ENCODE data around the gene SNX14. TPM values are rescaled to one million over a fixed set of nuclear protein-coding genes. Genes with fewer than 3 reads are reported as not detected.
"Not testable (repeated sequence)": the region's sequence is repeated elsewhere in the genome, so short reads cannot be mapped to it uniquely, and the experiment has no call there.

SNX14 gene, protein sequence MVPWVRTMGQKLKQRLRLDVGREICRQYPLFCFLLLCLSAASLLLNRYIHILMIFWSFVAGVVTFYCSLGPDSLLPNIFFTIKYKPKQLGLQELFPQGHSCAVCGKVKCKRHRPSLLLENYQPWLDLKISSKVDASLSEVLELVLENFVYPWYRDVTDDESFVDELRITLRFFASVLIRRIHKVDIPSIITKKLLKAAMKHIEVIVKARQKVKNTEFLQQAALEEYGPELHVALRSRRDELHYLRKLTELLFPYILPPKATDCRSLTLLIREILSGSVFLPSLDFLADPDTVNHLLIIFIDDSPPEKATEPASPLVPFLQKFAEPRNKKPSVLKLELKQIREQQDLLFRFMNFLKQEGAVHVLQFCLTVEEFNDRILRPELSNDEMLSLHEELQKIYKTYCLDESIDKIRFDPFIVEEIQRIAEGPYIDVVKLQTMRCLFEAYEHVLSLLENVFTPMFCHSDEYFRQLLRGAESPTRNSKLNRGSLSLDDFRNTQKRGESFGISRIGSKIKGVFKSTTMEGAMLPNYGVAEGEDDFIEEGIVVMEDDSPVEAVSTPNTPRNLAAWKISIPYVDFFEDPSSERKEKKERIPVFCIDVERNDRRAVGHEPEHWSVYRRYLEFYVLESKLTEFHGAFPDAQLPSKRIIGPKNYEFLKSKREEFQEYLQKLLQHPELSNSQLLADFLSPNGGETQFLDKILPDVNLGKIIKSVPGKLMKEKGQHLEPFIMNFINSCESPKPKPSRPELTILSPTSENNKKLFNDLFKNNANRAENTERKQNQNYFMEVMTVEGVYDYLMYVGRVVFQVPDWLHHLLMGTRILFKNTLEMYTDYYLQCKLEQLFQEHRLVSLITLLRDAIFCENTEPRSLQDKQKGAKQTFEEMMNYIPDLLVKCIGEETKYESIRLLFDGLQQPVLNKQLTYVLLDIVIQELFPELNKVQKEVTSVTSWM
- polyA plus RNA-seq: 10 to 100 TPM; 49.0 to 83.1 (median 67.1) TPM

DNA sequence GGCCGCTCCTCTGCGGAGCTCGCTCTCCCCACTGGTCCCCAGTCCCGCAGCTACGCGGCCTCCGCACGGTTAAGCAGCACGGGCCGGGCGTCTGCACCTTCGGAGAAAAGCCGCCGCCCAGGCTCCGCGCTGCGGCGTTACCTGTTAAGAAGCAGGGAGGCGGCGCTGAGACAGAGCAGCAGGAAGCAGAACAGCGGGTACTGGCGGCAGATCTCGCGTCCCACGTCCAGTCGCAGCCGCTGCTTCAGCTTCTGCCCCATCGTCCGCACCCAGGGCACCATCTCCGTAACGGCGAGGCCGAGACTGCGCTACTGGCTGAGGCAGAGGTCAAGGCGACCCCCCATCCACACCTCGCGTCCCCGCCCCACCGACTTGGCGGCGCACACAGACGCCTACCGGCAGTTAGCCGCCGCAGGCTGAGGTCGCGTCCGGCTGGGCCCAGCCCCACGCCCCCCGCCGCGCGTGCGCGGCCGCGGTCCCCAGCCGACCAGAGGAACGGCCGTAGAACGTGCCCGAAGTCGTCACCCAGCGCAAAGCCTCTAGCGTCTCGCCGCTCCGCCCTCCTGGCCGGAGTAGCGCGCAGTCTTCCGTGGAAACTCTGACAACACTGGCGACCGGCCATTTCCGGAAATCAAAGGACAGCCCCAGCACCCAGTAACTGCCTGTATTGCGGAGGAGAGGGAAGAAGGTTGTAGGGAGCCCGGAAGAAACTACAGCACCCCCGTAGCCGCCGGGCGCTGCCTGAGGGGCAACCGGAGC is at the start of gene SNX14:
SNX14 (minus strand) TSS at position 421 of the 759 bp plus-strand sequence; CDS start at position 281, 140 bp downstream.
- H3K9me3 Mint-ChIP-seq: no peaks in the 10 kb centered on the region
- peaks cover 47 to 60% of the 10 kb centered on the region in 2 donors for H3K4me1 Mint-ChIP-seq

DNA sequence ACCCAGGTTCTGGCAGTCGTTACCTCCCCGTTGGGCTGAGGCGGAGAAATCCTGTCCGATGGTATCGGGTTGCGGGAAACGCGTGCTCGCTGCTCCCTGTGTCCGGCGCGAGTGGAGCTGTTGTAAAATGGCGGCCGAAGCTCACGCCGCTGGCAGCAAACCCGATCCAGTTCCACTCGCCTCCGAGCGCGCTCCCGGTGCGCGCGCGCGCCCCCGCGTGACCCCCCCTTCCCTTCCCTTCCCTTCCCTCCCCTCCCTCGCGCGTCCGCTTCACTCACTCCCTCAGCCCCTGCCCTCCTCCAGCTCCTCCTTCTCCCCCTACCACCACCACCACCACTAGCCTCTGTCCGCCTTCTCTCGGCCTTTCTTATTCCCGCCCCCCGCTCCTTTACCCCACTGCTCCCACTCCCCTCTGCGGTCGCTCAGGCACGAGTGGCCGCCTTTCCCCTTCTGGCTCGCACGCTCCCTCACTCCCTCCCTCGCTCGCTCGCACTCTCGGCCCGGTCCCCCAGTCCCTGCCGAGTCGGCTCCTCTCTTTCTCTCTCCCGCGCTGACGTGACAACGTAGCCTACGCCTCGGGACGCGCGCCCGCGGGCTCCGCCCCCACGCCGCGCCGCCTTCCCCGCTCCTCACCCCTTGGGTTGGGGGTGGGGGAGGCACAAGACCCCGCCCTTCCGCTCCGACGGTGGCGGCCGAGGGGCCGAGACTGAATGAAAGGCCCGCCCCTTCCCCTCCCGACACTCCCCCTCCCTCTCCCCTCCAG is 49.3 kb upstream of the SNX14 start, which contains the start of gene SYNCRIP:
SYNCRIP (minus strand) TSS at position 113 of the 763 bp plus-strand sequence. CDS start 1,447 bp downstream, outside the sequence.
- Mint-ChIP-seq H3K9me3 (no peaks in the 10 kb centered on the region), H3K4me3 (peak within 1 kb of the TSS; percentile 90 to 99 (median 94)), H3K27ac (peak within 1 kb of the TSS; percentile 94 to 99 (median 96)), H3K27me3 (ENCODE audit: low read depth in 3 of 3) (peaks cover 14 to 30% (median 25%) of the 10 kb centered on the region in 3 donors), H3K36me3 (peaks cover 9 to 25% (median 13%) of the 10 kb centered on the region in 3 donors), H3K4me1 (peaks cover 48 to 53% of the 10 kb centered on the region in 2 donors)
- peak; percentile 99 for DNase-seq

More for the DNA sequence above, at the start of gene SNX14:
- DNase-seq: peak; percentile 87 to 90 (median 88)
- Mint-ChIP-seq H3K27ac (peak within 1 kb of the TSS; percentile 93 to 98 (median 96)), H3K4me3 (peak within 1 kb of the TSS; percentile 94 to 98 (median 96)), H3K36me3 (peaks cover 6 to 8% (median 6%) of the 10 kb centered on the region in 3 donors), H3K27me3 (ENCODE audit: low read depth in 3 of 3) (peaks cover 9 to 17% (median 13%) of the 10 kb centered on the region in 3 donors)

DNA sequence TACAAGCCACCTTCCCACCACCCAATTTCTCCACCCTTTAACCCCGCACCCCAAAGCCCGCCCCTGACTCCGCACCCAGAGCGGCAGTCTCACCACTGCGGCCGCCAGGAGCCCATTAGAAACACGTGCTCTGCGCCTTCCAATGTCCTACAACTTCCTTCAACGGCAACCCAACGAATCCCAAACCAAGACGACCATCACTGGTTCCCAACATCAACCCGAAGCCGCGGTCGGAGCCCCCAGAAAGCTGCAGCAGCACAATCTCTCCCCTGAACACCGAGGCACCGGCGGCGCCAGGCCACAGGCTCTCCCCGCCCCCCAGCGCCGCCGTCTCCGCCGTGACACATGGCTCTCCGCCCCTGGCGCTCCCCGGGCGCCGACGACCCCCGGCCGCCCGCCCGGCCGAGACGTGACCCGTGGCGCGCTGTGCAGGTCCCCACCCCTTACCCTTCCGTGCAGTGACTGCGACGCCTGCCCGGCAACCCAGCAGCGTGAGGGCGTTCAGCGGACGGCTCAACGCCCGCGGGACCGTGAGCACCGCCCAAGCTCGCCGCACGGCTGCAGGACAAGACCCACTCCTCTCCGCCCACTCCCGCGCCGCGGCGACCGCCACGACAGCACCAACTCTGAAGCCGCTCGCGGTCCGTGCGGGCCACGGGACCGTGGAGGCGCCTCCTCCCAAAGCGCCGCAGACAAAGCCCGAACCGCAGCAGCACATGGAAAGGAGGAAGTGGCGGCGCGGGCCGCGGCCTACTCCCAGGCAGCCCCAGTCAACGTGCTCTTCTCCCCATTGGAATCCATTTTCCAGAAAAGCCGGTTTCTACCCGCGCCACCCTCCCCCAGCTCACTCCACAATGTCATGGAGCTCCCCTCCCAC is 48.5 kb upstream of the SNX14 start:
- Mint-ChIP-seq H3K27me3 (ENCODE audit: low read depth in 3 of 3) (peaks cover 14 to 29% (median 25%) of the 10 kb centered on the region in 3 donors), H3K4me1 (peaks cover 54 to 62% of the 10 kb centered on the region in 2 donors), H3K36me3 (peaks cover 13 to 31% (median 14%) of the 10 kb centered on the region in 3 donors), H3K4me3 (peak overlapping the region; percentile 90 to 99 (median 94)), H3K9me3 (no peaks in the 10 kb centered on the region), H3K27ac (peak overlapping the region; percentile 94 to 99 (median 96))
- peak; percentile 64 to 70 (median 69) for DNase-seq

DNA sequence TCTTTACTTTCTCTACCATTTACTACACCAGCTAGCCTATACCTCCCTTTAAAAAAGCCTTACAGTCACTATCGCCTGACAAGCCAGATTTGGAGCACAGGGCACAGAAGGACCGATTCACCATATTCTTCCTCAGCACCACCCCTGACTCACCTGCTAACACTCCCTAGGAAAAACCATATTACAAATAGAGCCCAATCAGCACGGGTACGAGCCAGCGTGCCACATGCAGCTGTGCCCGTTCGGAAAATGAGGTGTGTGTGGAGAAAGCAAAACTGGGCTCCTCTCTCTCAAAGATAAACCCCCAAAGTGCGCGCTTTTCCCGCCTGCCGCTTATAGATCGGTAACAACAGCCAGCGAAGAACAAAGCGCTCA is 47.9 kb upstream of the SNX14 start:
- peaks cover 54 to 68% of the 10 kb centered on the region in 2 donors for H3K4me1 Mint-ChIP-seq
- peaks cover 14 to 29% (median 25%) of the 10 kb centered on the region in 3 donors for H3K27me3 Mint-ChIP-seq (ENCODE audit: low read depth in 3 of 3)
- H3K9me3 Mint-ChIP-seq: no peaks in the 10 kb centered on the region
- peak overlapping the region; percentile 87 to 99 (median 96) for H3K27ac Mint-ChIP-seq
- H3K4me3 Mint-ChIP-seq: peak overlapping the region; percentile 90 to 99 (median 94)
- peaks cover 13 to 36% (median 17%) of the 10 kb centered on the region in 3 donors for H3K36me3 Mint-ChIP-seq
- no peak for DNase-seq

DNA sequence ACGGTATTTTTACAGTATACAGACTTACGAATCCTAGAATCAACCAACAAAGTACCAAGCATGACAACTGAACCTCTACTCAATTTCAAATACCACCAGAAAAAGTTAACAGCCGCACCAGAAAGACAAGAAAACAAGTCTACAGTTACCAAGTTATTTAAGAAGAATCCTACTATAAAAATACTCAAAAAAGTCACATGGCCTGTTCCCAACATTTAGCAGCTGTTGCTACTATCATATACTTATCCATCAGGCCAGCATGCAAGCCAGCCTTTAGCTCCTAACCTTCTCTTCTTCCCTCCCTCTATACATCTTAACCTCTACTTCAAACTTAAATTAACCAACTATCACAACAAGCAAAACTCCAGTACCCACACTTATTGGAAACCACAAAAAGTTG is 47.2 kb upstream of the SNX14 start:
- Mint-ChIP-seq H3K9me3 (no peaks in the 10 kb centered on the region), H3K4me3 (peak overlapping the region; percentile 90 to 99 (median 94)), H3K4me1 (peaks cover 54 to 70% of the 10 kb centered on the region in 2 donors), H3K36me3 (peaks cover 13 to 40% (median 19%) of the 10 kb centered on the region in 3 donors), H3K27me3 (ENCODE audit: low read depth in 3 of 3) (peaks cover 14 to 29% (median 25%) of the 10 kb centered on the region in 3 donors), H3K27ac (peak overlapping the region; percentile 47 to 99 (median 90))
- DNase-seq: no peak

DNA sequence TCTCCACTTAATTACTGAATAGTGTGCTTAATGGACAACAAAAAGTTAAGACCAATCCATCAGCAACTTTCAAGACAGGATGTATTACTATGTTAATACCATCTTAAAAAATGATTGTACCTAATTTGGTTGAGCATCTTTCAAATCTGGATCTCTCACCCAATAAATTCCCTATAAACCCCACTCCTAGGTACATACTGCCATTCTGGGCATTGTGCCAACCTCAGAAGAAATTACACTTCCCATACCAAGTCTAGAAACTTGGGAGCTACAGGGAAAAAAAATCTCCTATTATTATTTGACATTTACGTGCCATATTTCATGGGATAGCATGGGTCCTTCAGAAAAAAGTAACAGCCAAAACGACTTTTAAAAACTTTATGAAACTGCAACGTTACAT is 43.9 kb upstream of the SNX14 start:
- H3K36me3 Mint-ChIP-seq: peaks cover 13 to 51% (median 22%) of the 10 kb centered on the region in 3 donors

DNA sequence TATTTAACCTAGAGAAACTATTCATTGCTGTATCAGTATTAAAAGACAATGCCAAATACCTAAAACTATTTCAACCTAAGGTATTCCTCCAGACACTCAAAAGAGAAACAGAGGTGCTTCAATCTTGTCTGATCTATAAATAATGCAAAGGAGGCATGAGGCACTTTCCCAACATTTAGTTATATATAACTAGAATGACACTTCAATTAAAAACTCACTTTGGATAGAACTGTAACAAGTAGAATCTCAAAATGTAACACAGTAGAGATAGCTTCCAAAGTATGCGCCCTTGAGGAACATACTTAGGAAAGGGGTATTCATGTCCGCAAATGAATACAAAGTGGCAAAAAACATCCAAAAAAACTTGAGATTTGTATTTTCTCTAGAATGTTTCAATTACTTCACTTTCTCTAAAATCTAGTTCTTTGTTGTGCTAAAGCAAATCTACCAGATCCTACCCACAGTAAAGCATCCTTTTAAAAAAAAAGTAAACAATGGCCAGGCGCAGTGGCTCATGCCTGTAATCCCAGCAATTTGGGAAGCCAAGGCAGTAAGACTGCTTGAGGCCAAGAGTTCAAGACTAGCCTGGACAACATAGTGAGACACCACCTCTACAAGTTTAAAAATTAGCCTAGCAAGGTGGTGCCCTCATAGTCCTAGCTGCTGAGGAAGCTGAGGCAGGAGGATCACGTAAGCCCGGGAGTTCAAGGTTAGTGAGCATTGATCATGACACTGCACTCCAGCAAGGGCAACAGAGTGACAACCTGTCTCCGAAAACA is 38.7 kb upstream of the SNX14 start:
- H3K27ac Mint-ChIP-seq: no peak overlapping the region
- peaks cover 0 to 2% (median 0%) of the 10 kb centered on the region in 3 donors for H3K27me3 Mint-ChIP-seq (ENCODE audit: low read depth in 3 of 3)
- peaks cover 0 to 40% (median 22%) of the 10 kb centered on the region in 3 donors for H3K36me3 Mint-ChIP-seq
- H3K4me1 Mint-ChIP-seq: peaks cover 28 to 68% of the 10 kb centered on the region in 2 donors
- no peak overlapping the region for H3K4me3 Mint-ChIP-seq
- no peak for DNase-seq
- no peaks in the 10 kb centered on the region for H3K9me3 Mint-ChIP-seq

More for the DNA sequence above, 43.9 kb upstream of the SNX14 start:
- H3K4me1 Mint-ChIP-seq: peaks cover 50 to 73% of the 10 kb centered on the region in 2 donors
- H3K9me3 Mint-ChIP-seq: no peaks in the 10 kb centered on the region
- peaks cover 7 to 13% (median 13%) of the 10 kb centered on the region in 3 donors for H3K27me3 Mint-ChIP-seq (ENCODE audit: low read depth in 3 of 3)
- no peak for DNase-seq
- H3K27ac Mint-ChIP-seq: peak overlapping the region in 1 of 6 donors; percentile 49
- H3K4me3 Mint-ChIP-seq: no peak overlapping the region

DNA sequence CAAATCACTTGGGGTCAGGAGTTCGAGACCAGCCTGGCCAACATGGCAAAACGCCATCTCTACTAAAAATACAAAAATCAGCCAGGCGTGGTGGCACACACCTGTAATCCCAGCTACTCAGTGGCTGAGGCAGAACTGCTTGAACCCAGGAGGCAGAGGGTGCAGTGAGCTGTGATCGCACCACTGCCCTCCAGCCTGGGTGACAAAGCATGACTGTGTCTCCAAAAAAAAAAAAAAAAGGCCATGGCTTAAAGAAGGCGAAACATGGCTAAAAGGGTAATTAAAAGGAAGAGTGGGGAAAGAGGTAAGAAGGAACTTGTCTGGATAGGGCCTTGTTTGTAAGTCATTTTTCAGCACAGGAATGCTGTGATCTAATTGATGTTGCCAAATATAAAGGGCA is 37.5 kb upstream of the SNX14 start:
- DNase-seq; H3K27me3 Mint-ChIP-seq (ENCODE audit: low read depth in 3 of 3); H3K4me3 Mint-ChIP-seq; H3K9me3 Mint-ChIP-seq: not testable (repeated sequence)
- Mint-ChIP-seq H3K27ac (peak overlapping the region in 2 of 6 donors; percentile 29 to 43), H3K36me3 (peaks cover 0 to 33% (median 14%) of the 10 kb centered on the region in 3 donors), H3K4me1 (peaks cover 31 to 66% of the 10 kb centered on the region in 2 donors)

DNA sequence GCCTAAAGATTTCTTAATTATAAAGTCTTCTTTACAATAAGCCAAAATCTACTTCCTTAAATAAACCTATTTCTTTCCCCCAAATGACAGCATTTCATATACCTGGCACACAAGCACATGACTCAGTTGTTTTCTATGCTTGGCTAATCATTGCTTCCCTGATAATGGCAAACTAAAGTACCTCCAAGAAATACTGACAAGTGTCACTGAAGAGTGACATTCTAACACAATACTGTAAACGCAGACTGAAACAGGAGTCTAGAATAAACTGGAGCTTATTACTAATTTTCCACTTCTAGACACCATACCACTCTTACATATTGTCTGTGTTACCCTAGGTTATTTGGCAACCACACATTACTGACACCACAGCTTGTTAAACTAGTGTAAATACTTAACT is 34.7 kb upstream of the SNX14 start:
- Mint-ChIP-seq H3K36me3 (peaks cover 7 to 36% (median 16%) of the 10 kb centered on the region in 3 donors), H3K4me3 (no peak overlapping the region), H3K4me1 (peaks cover 46 to 78% of the 10 kb centered on the region in 2 donors), H3K9me3 (no peaks in the 10 kb centered on the region), H3K27me3 (ENCODE audit: low read depth in 3 of 3) (peaks cover 1 to 2% (median 1%) of the 10 kb centered on the region in 3 donors), H3K27ac (peak overlapping the region in 4 of 6 donors; percentile 12 to 73 (median 37))
- no peak for DNase-seq

DNA sequence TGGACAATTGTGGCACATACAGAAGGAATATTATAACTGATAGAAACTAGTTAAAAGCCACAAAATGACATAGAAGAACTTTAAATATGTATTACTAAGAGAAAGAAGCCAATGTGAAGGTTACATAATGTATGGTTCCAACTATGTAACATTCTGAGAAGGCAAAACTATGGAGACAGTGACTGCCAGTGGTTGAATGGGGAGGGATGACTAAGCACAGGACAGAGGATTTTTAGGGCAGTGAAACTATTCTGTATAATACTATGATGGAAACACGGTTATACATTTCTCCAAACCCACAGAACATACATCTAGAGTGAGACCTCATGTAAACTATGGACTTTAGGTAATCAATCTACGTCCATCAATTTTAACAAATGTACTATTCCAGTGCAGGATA is 26.6 kb upstream of the SNX14 start:
- no peak overlapping the region for H3K4me3 Mint-ChIP-seq
- H3K9me3 Mint-ChIP-seq: no peaks in the 10 kb centered on the region
- no peak for DNase-seq
- H3K36me3 Mint-ChIP-seq: peaks cover 18 to 59% (median 30%) of the 10 kb centered on the region in 3 donors
- peaks cover 1 to 3% (median 3%) of the 10 kb centered on the region in 3 donors for H3K27me3 Mint-ChIP-seq (ENCODE audit: low read depth in 3 of 3)
- peaks cover 17 to 59% of the 10 kb centered on the region in 2 donors for H3K4me1 Mint-ChIP-seq
- H3K27ac Mint-ChIP-seq: peak overlapping the region in 2 of 6 donors; percentile 21 to 32

DNA sequence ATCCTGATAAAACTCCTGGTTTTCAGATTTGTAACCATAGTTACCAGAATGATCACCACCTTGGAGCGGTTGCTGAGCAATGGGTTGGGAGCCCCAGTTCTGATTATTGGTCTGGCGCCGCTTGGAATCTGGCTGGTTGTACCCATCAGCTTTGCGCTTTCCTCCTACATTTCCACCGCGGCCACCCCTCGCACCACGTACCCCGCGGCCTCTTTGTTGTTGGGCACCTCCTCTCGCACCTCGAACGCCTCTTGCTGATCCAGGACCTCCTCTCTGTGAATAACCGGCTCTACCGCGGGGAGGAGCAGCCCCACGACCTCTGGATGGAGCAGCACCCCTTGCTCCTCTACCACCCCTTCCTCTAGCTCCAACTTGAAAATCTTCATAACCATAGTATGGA is 21.1 kb upstream of the SNX14 start:
- H3K4me3 Mint-ChIP-seq: no peak overlapping the region
- H3K27me3 Mint-ChIP-seq (ENCODE audit: low read depth in 3 of 3): peaks cover 0 to 2% (median 1%) of the 10 kb centered on the region in 3 donors
- H3K27ac Mint-ChIP-seq: peak overlapping the region in 2 of 6 donors; percentile 48 to 78
- peaks cover 9 to 45% (median 30%) of the 10 kb centered on the region in 3 donors for H3K36me3 Mint-ChIP-seq
- no peaks in the 10 kb centered on the region for H3K9me3 Mint-ChIP-seq
- DNase-seq: no peak
- peaks cover 4 to 50% of the 10 kb centered on the region in 2 donors for H3K4me1 Mint-ChIP-seq

Measured in immature natural killer cell (primary cell).